H9 (cell line): ENCODE measurements around the gene TMTC2. TPM values are rescaled to one million over a fixed set of nuclear protein-coding genes. Genes with fewer than 3 reads are reported as not detected.

ENCODE experiments used
- DNase-seq: peaks from one replicate; pipeline ENCODE4 v3.0.0-alpha.2; 2017
- H2AFZ ChIP-seq: one replicate; pipeline ENCODE4 v1.6.1; 2013; ENCODE audit warnings: mild to moderate bottlenecking, low read length, control low read depth, moderate library complexity
- H2AK5ac ChIP-seq: 2 replicates; pipeline ENCODE4 v1.6.1; 2013; ENCODE audit warnings: low read length, control low read depth, mixed read lengths; ENCODE audit not compliant: insufficient read length
- H2BK120ac ChIP-seq: one replicate; pipeline ENCODE4 v1.6.1; 2013; ENCODE audit warnings: low read depth, mild to moderate bottlenecking, low read length, control low read depth, inconsistent platforms; ENCODE audit not compliant: poor library complexity, severe bottlenecking
- H2BK12ac ChIP-seq: 2 replicates; pipeline ENCODE4 v1.6.1; 2013; ENCODE audit warnings: low read length, control low read depth, mixed read lengths, low read depth; ENCODE audit not compliant: insufficient read length
- H2BK15ac ChIP-seq: 2 replicates; pipeline ENCODE4 v1.6.1; 2013; ENCODE audit warnings: low read depth, low read length, control low read depth
- H2BK20ac ChIP-seq: one replicate; pipeline ENCODE4 v1.6.1; 2013; ENCODE audit warnings: low read depth, mild to moderate bottlenecking, low read length, control low read depth, inconsistent platforms; ENCODE audit not compliant: poor library complexity, severe bottlenecking
- H2BK5ac ChIP-seq: 2 replicates; pipeline ENCODE4 v1.6.1; 2013; ENCODE audit warnings: low read length, control low read depth, mixed read lengths; ENCODE audit not compliant: insufficient read length
- H3K14ac ChIP-seq: 2 replicates; pipeline ENCODE4 v1.6.1; 2013; ENCODE audit warnings: low read length, control low read depth; ENCODE audit not compliant: insufficient read depth
- H3K18ac ChIP-seq: 2 replicates; pipeline ENCODE4 v1.6.1; 2013; ENCODE audit warnings: low read depth, mild to moderate bottlenecking, mixed read lengths, low read length, control low read depth; ENCODE audit not compliant: insufficient read length
- H3K23ac ChIP-seq: 2 replicates; pipeline ENCODE4 v1.6.1; 2013; ENCODE audit warnings: low read length, control low read depth, mixed read lengths, low read depth; ENCODE audit not compliant: insufficient read length
- H3K23me2 ChIP-seq: 2 replicates; pipeline ENCODE4 v1.6.1; 2013; ENCODE audit warnings: low read depth, mild to moderate bottlenecking, mixed read lengths, low read length, control low read depth; ENCODE audit not compliant: insufficient read length, poor library complexity, severe bottlenecking
- H3K27ac ChIP-seq: 2 replicates; pipeline ENCODE4 v1.5.1; 2013; ENCODE audit warnings: low read length, control low read depth, mixed read lengths, low read depth; ENCODE audit not compliant: insufficient read length
- H3K27me3 ChIP-seq: 2 replicates; pipeline ENCODE4 v1.6.1; 2013; ENCODE audit warnings: low read length, control low read depth, inconsistent platforms; ENCODE audit not compliant: insufficient read depth
- H3K4ac ChIP-seq: 2 replicates; pipeline ENCODE4 v1.6.1; 2013; ENCODE audit warnings: low read depth, mild to moderate bottlenecking, control low read depth, inconsistent platforms, low read length, moderate library complexity
- H3K4me1 ChIP-seq: 2 replicates; pipeline ENCODE4 v1.6.1; 2013; ENCODE audit warnings: low read length, control low read depth, inconsistent platforms; ENCODE audit not compliant: insufficient read depth
- H3K4me2 ChIP-seq: 2 replicates; pipeline ENCODE4 v1.6.1; 2013; ENCODE audit warnings: low read length, control low read depth, mixed read lengths; ENCODE audit not compliant: insufficient read length, insufficient read depth
- H3K56ac ChIP-seq: 2 replicates; pipeline ENCODE4 v1.6.1; 2013; ENCODE audit warnings: low read depth, mild to moderate bottlenecking, mixed read lengths, low read length, control low read depth; ENCODE audit not compliant: insufficient read length
- H3K79me1 ChIP-seq: 2 replicates; pipeline ENCODE4 v1.6.1; 2013; ENCODE audit warnings: low read depth, mild to moderate bottlenecking, moderate library complexity, low read length, control low read depth, inconsistent platforms; ENCODE audit not compliant: insufficient read depth, poor library complexity, severe bottlenecking
- H3K79me2 ChIP-seq: 2 replicates; pipeline ENCODE4 v1.6.1; 2013; ENCODE audit warnings: low read length, control low read depth, inconsistent platforms; ENCODE audit not compliant: insufficient read depth
- H3K9ac ChIP-seq: 2 replicates; pipeline ENCODE4 v1.6.1; 2013; ENCODE audit warnings: low read length, control low read depth, mixed read lengths; ENCODE audit not compliant: insufficient read length; ENCODE audit errors: extremely low read depth
- H3K9me3 ChIP-seq: one replicate; pipeline ENCODE4 v1.6.1; 2013; ENCODE audit warnings: low read depth, low read length, inconsistent platforms; ENCODE audit not compliant: control insufficient read depth
- H3T11ph ChIP-seq: one replicate; pipeline ENCODE4 v1.6.1; 2013; ENCODE audit warnings: mild to moderate bottlenecking, low read length, control low read depth, inconsistent platforms
- H4K20me1 ChIP-seq: one replicate; pipeline ENCODE4 v1.6.1; 2013; ENCODE audit not compliant: control insufficient read depth, insufficient read length, insufficient read depth
- H4K5ac ChIP-seq: 2 replicates; pipeline ENCODE4 v1.6.1; 2013; ENCODE audit warnings: low read depth, mild to moderate bottlenecking, mixed read lengths, low read length, control low read depth; ENCODE audit not compliant: insufficient read length
- H4K8ac ChIP-seq: replicated peaks from 2 replicates; pipeline ENCODE4 v1.6.1; 2013; ENCODE audit warnings: low read length, control low read depth, mixed read lengths, low read depth; ENCODE audit not compliant: insufficient read length
- H4K91ac ChIP-seq: 2 replicates; pipeline ENCODE4 v1.6.1; 2013; ENCODE audit warnings: low read depth, mild to moderate bottlenecking, moderate library complexity, mixed read lengths, low read length, control low read depth; ENCODE audit not compliant: insufficient read length
- H3K27ac Mint-ChIP-seq, 3 experiments: 2 replicates in 2 of 3; 3 replicates in 1 of 3; pipeline ENCODE4 v1.8.0; 2020 to 2021; ENCODE audit warnings: mixed read lengths in 3 of 3, mild to moderate bottlenecking in 1 of 3, moderate library complexity in 1 of 3
- H3K27me3 Mint-ChIP-seq: 2 replicates; pipeline ENCODE4 v1.8.0; 2021; ENCODE audit warnings: low read depth, mild to moderate bottlenecking, moderate library complexity, mixed read lengths
- H3K36me3 Mint-ChIP-seq, 3 experiments: 2 replicates in 2 of 3; 3 replicates in 1 of 3; pipeline ENCODE4 v1.8.0; 2020 to 2021; ENCODE audit warnings: low read depth in 3 of 3, mixed read lengths in 3 of 3; ENCODE audit not compliant: insufficient read depth in 1 of 3
- H3K4me1 Mint-ChIP-seq, 2 experiments: 2 replicates each; pipeline ENCODE4 v1.8.0; 2020; ENCODE audit warnings: mixed read lengths in 2 of 2
- H3K4me3 Mint-ChIP-seq, 2 experiments: 2 replicates in 1 of 2; 3 replicates in 1 of 2; pipeline ENCODE4 v1.8.0; 2020 to 2021; ENCODE audit warnings: mild to moderate bottlenecking in 2 of 2, mixed read lengths in 2 of 2, moderate library complexity in 1 of 2
- H3K9me3 Mint-ChIP-seq, 2 experiments: 2 replicates in 1 of 2; 3 replicates in 1 of 2; pipeline ENCODE4 v1.8.0; 2020; ENCODE audit warnings: mild to moderate bottlenecking in 2 of 2, mixed read lengths in 2 of 2, moderate library complexity in 1 of 2
- CTCF ChIP-seq: fragments of 200-600 bp; sonication (generic); conservative IDR thresholded peaks from 3 replicates; pipeline ENCODE4 v1.8.0; 2021; ENCODE audit warnings: antibody characterized with exemption, mild to moderate bottlenecking
- total RNA-seq: library from RNA; stranded (reverse); gene quantifications from 2 replicates; pipeline ENCODE4 v1.2.1, GENCODE V29; 2021

The TMTC2 gene
- total RNA-seq, 1 experiment from 2014 or later: 3.1 TPM

GRCh38 chr12:83179999-83180398, 493.3 kb downstream of the TMTC2 start:
- H3K36me3 Mint-ChIP-seq: no peaks in the 10 kb centered on the region
- peaks cover 0 to under 1% of the 10 kb centered on the region in 2 experiments; a peak in 1 of 4 replicates for H3K4me1 Mint-ChIP-seq
- H3K4ac ChIP-seq: no peak overlapping the region
- no peak overlapping the region for H2BK15ac ChIP-seq
- no peak overlapping the region for H3K14ac ChIP-seq
- no peaks in the 10 kb centered on the region for H3K27me3 Mint-ChIP-seq
- H3K79me1 ChIP-seq: no peaks in the 10 kb centered on the region
- no peak overlapping the region for H3K4me2 ChIP-seq
- H3K9ac ChIP-seq: no peak overlapping the region
- H3K4me1 ChIP-seq: no peaks in the 10 kb centered on the region
- no peaks in the 10 kb centered on the region for H3K79me2 ChIP-seq
- no peak overlapping the region for H3K56ac ChIP-seq
- H3K27ac Mint-ChIP-seq: no peak overlapping the region
- no peak overlapping the region for H2BK12ac ChIP-seq
- no peak overlapping the region for H2BK5ac ChIP-seq
- H3K9me3 ChIP-seq: no peaks in the 10 kb centered on the region
- no peaks in the 10 kb centered on the region for H3K23me2 ChIP-seq
- no peak overlapping the region for H3K27ac ChIP-seq
- H3K9me3 Mint-ChIP-seq: no peaks in the 10 kb centered on the region
- no peak overlapping the region for H3K4me3 Mint-ChIP-seq
- no peaks in the 10 kb centered on the region for H3K27me3 ChIP-seq
- H2AK5ac ChIP-seq: no peak overlapping the region
- no peaks in the 10 kb centered on the region for H4K20me1 ChIP-seq
- H4K91ac ChIP-seq: no peak overlapping the region
- H4K8ac ChIP-seq: no peak overlapping the region
- H2BK20ac ChIP-seq: no peak overlapping the region
- TF ChIP-seq CTCF: no peak
- H4K5ac ChIP-seq: no peak overlapping the region
- no peak overlapping the region for H3K23ac ChIP-seq
- DNase-seq: no peak
- no peak overlapping the region for H3K18ac ChIP-seq
- H2BK120ac ChIP-seq: no peak overlapping the region
- H2AFZ ChIP-seq: no peak overlapping the region
- H3T11ph ChIP-seq: no peak overlapping the region
